Sigmoid colon (tissue), 7 donors: ENCODE data around the gene RPL38. TPM values are rescaled to one million over a fixed set of nuclear protein-coding genes. Genes with fewer than 3 reads are reported as not detected.
A peak's percentile ranks its signal among the peaks of the same experiment; 100 is the strongest.

Experiments
- DNase-seq: peaks from one replicate; pipeline ENCODE4 v3.0.0-alpha.2; 2019
- H3K27ac ChIP-seq, 4 donors: fragments of 200-600 bp; sonication (generic); one replicate each; pipeline ENCODE4 v1.5.1; 2016 to 2019; ENCODE audit warnings: mild to moderate bottlenecking in 1 of 4
- H3K27me3 ChIP-seq, 3 donors: fragments of 200-600 bp; sonication (generic); one replicate each; pipeline ENCODE4 v1.5.1; 2019; ENCODE audit warnings: mild to moderate bottlenecking in 1 of 3
- H3K36me3 ChIP-seq, 4 donors: fragments of 200-600 bp; sonication (generic); one replicate each; pipeline ENCODE4 v1.5.1; 2016 to 2019
- H3K4me1 ChIP-seq, 4 donors: fragments of 200-600 bp; sonication (generic); one replicate each; pipeline ENCODE4 v1.5.1; 2017 to 2019
- H3K4me3 ChIP-seq, 4 donors: fragments of 200-600 bp; sonication (generic); one replicate each; pipeline ENCODE4 v1.5.1; 2017 to 2019; ENCODE audit warnings: mild to moderate bottlenecking in 2 of 4, moderate library complexity in 1 of 4
- H3K9me3 ChIP-seq, 4 donors: fragments of 200-600 bp in 3 of 4; sonication (generic) in 3 of 4; one replicate each; pipeline versions ENCODE4 v1.5.1 to v1.6.1; 2013 to 2019
- EP300 ChIP-seq, 4 donors: sonication (generic); formaldehyde crosslinking; IDR thresholded peaks; one replicate each; pipeline ENCODE4 v1.6.1; 2017; ENCODE audit warnings: antibody characterized with exemption in 4 of 4
- POLR2A ChIP-seq, 2 donors: fragments of 450-650 bp; IDR thresholded peaks; one replicate each; pipeline ENCODE4 v1.6.1; 2016; ENCODE audit warnings: antibody characterized with exemption in 2 of 2, mild to moderate bottlenecking in 2 of 2, moderate library complexity in 2 of 2
- POLR2AphosphoS5 ChIP-seq, 4 donors: sonication (generic); formaldehyde crosslinking; IDR thresholded peaks; one replicate each; pipeline ENCODE4 v1.6.1; 2017; ENCODE audit warnings: antibody characterized with exemption in 4 of 4
- whole genome bisulfite sequencing, 2 donors: extraction: QIAGEN DNeasy Blood & Tissue Kit; methylation state at CpG; one replicate each; pipeline ENCODE4 v1.1.7; 2013; 5-methylcytosine and 5-hydroxymethylcytosine counted together
- intact Hi-C: fragments of 100-400 bp; cut with DNase I; formaldehyde crosslinking; loops from one replicate; pipeline ENCODE4 v1.15.1; 2023
- polyA plus RNA-seq, 3 donors: library from polyadenylated mRNA; stranded (reverse); fragments of 200-250 nt; gene quantifications; one replicate each; pipeline ENCODE4 v1.2.3, GENCODE V29; 2013
- total RNA-seq, 4 donors: library from RNA; depleted of rRNA; stranded (reverse); fragments of >200 nt; gene quantifications; one replicate each; pipeline ENCODE4 v1.1.0, GENCODE V29; 2016
- TF ChIP-seq, protein P1 (sequence below), 4 experiments: fragments of 450-650 bp in 3 of 4; fragments of 200-600 bp in 1 of 4; IDR thresholded peaks; one replicate each; pipeline ENCODE4 v1.5.1; 2016 to 2019; ENCODE audit warnings: antibody characterized with exemption in 4 of 4, mild to moderate bottlenecking in 3 of 4, moderate library complexity in 2 of 4
- donor health status: healthy with polysubstance abuse.
- donor health status: Bipolar disorder and iron deficiency.
- donor health status: healthy.

The RPL38 gene
- total and polyA plus RNA-seq, 7 donors: 215 to 2,321 (median 718) TPM

GRCh38 chr17:74233937-74234336 is 30.5 kb downstream of the RPL38 start:
- no peak for DNase-seq
- intact Hi-C loops: no loop called here
- Histone ChIP-seq H3K36me3 (peaks cover 0 to 12% (median 0%) of the 10 kb centered on the region in 4 donors), H3K4me3 (no peak overlapping the region), H3K27ac (no peak overlapping the region), H3K4me1 (peaks cover 0 to 2% (median 0%) of the 10 kb centered on the region in 4 donors), H3K27me3 (no peaks in the 10 kb centered on the region), H3K9me3 (no peaks in the 10 kb centered on the region)
- 73 to 84% methylated on average over 8 of the region's 8 CpGs for WGBS, 2 donors
- TF ChIP-seq, protein P1, sequence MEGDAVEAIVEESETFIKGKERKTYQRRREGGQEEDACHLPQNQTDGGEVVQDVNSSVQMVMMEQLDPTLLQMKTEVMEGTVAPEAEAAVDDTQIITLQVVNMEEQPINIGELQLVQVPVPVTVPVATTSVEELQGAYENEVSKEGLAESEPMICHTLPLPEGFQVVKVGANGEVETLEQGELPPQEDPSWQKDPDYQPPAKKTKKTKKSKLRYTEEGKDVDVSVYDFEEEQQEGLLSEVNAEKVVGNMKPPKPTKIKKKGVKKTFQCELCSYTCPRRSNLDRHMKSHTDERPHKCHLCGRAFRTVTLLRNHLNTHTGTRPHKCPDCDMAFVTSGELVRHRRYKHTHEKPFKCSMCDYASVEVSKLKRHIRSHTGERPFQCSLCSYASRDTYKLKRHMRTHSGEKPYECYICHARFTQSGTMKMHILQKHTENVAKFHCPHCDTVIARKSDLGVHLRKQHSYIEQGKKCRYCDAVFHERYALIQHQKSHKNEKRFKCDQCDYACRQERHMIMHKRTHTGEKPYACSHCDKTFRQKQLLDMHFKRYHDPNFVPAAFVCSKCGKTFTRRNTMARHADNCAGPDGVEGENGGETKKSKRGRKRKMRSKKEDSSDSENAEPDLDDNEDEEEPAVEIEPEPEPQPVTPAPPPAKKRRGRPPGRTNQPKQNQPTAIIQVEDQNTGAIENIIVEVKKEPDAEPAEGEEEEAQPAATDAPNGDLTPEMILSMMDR (IDR thresholded peaks at IDR 0.05): no peak
- no peak for TF ChIP-seq POLR2AphosphoS5 (IDR thresholded peaks at IDR 0.05)
- no peak for TF ChIP-seq EP300 (IDR thresholded peaks at IDR 0.05)
- no peak for TF ChIP-seq POLR2A (IDR thresholded peaks at IDR 0.05)

DNA sequence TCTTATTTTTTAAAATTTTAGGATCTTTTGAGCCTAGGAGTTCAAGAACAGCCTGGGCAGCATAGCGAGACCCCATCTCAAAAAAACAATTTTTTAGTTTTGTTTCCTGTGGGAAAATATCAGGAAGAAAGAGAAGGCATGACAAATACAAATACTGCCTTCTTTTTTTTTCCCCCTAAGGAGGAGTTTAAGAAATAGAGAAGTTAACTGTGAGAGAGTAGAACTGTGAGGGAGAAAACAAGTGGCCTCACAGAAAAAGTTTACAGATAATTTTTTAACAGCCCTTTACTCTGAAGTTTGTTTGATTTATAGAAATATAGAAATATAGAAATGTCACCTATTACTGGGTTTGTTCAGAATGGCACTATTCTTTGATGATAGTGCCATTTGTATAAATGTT is 31.0 kb downstream of the RPL38 start:
- TF ChIP-seq, protein P1 (IDR thresholded peaks at IDR 0.05): no peak
- no peak for TF ChIP-seq POLR2A (IDR thresholded peaks at IDR 0.05)
- no peak for TF ChIP-seq POLR2AphosphoS5 (IDR thresholded peaks at IDR 0.05)
- TF ChIP-seq EP300 (IDR thresholded peaks at IDR 0.05): no peak
- H3K27ac ChIP-seq: peak overlapping the region; percentile 25 to 60 (median 45)
- H3K4me1 ChIP-seq: peaks cover 0 to 2% (median 0%) of the 10 kb centered on the region in 4 donors
- intact Hi-C loops: no loop called here
- no peaks in the 10 kb centered on the region for H3K27me3 ChIP-seq
- H3K36me3 ChIP-seq: peaks cover 0 to 12% (median 0%) of the 10 kb centered on the region in 4 donors
- WGBS, 2 donors: 79 to 81% methylated on average over 1 of the region's 1 CpG
- DNase-seq: no peak
- no peak overlapping the region for H3K4me3 ChIP-seq
- no peaks in the 10 kb centered on the region for H3K9me3 ChIP-seq

DNA sequence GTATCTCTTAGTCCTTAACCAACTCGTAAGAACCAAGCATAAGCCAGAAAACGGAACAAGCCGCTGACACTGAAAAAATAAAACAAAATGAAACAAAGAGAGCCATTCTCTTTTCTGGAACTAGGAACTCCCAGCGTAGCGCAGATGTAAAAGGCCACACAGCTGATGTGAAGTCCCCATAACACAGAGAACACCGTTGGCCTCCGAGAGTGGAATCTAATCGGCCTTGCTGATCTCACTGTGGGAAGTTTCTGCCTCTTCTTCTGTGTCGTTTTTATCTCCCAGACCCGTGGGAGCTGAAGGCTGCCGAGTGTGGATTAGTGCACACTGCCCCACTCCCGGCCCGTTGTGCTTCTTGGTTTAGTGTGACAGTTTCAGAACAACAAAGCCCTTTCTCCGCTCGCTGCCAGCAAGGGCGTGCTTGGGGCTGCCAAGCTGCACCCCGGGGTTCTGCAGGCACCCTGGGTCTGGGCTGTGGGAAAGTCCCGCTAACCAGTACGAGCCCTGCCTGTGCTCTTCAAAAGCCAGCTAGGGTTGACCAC is 31.6 kb downstream of the RPL38 start:
- Histone ChIP-seq H3K4me1 (peaks cover 0 to 2% (median 0%) of the 10 kb centered on the region in 4 donors), H3K9me3 (no peaks in the 10 kb centered on the region), H3K4me3 (no peak overlapping the region), H3K27me3 (no peaks in the 10 kb centered on the region), H3K36me3 (peaks cover 0 to 12% (median 0%) of the 10 kb centered on the region in 4 donors), H3K27ac (peak overlapping the region; percentile 25 to 60 (median 45))
- intact Hi-C loops: no loop called here
- no peak for DNase-seq
- no peak for TF ChIP-seq POLR2A (IDR thresholded peaks at IDR 0.05)
- 57 to 65% methylated on average over 19 of the region's 19 CpGs for WGBS, 2 donors

- peaks cover 0 to 8% (median 0%) of the 10 kb centered on the region in 4 donors for H3K36me3 ChIP-seq
- WGBS, 2 donors: 77 to 78% methylated on average over 8 of the region's 8 CpGs
- H3K4me1 ChIP-seq: peaks cover 0 to 4% (median under 1%) of the 10 kb centered on the region in 4 donors
- intact Hi-C loops: no loop called here
- no peaks in the 10 kb centered on the region for H3K27me3 ChIP-seq
- H3K9me3 ChIP-seq: no peaks in the 10 kb centered on the region
- H3K27ac ChIP-seq: no peak overlapping the region
- H3K4me3 ChIP-seq: no peak overlapping the region
- DNase-seq: no peak
- TF ChIP-seq EP300 (IDR thresholded peaks at IDR 0.05) (no peak), POLR2A (IDR thresholded peaks at IDR 0.05) (no peak), POLR2AphosphoS5 (IDR thresholded peaks at IDR 0.05) (no peak)
- TF ChIP-seq, protein P1 (IDR thresholded peaks at IDR 0.05): no peak
These were observed 32.5 kb downstream of the RPL38 start for GRCh38 chr17:74235911-74236371.

DNA sequence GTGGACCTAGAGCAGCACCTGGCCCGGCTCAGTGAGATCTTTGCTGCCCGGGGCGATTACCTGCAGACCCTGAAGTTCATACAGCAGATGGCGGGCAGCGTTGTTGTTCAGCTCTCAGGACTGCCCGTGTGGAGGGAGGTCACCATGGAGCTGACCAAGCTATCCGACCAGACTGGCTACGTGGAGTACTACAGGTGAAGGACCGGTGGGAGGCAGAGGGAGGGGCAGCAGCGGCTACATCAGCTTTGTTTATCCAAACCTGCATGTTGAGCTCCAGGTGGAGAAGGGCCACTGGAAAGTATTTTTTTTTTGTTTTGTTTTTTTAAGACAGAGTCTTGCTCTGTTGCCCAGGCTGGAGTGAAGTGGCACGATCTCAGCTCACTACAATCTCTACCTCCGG is 33.8 kb downstream of the RPL38 start:
- WGBS, 2 donors: 80 to 90% methylated on average over 12 of the region's 12 CpGs
- H3K4me1 ChIP-seq: peaks cover 0 to 6% (median 3%) of the 10 kb centered on the region in 4 donors
- no peak overlapping the region for H3K4me3 ChIP-seq
- DNase-seq: no peak
- no peaks in the 10 kb centered on the region for H3K9me3 ChIP-seq
- TF ChIP-seq POLR2A (IDR thresholded peaks at IDR 0.05) (no peak), EP300 (IDR thresholded peaks at IDR 0.05) (no peak), POLR2AphosphoS5 (IDR thresholded peaks at IDR 0.05) (no peak)
- TF ChIP-seq, protein P1 (IDR thresholded peaks at IDR 0.05): no peak
- intact Hi-C loops: no loop called here
- H3K27me3 ChIP-seq: no peaks in the 10 kb centered on the region
- H3K36me3 ChIP-seq: peaks cover 0 to 3% (median 0%) of the 10 kb centered on the region in 4 donors
- H3K27ac ChIP-seq: no peak overlapping the region
